GM23248 (cell line): ENCODE measurements around the gene FRMD1. TPM values are rescaled to one million over a fixed set of nuclear protein-coding genes. Genes with fewer than 3 reads are reported as not detected.

ENCODE experiments used
- DNase-seq: peaks from one replicate; pipeline ENCODE4 v3.0.0-alpha.2; 2015
- H2AFZ ChIP-seq: fragments of 200-600 bp; sonication (generic); 2 replicates; pipeline ENCODE4 v1.6.1; 2016; ENCODE audit warnings: antibody characterized with exemption
- H3F3A ChIP-seq: fragments of 200-600 bp; sonication (generic); 2 replicates; pipeline ENCODE4 v1.6.1; 2016; ENCODE audit warnings: mild to moderate bottlenecking, antibody characterized with exemption, mixed run types; ENCODE audit not compliant: insufficient read depth
- H3K27ac ChIP-seq: fragments of 200-600 bp; sonication (generic); 2 replicates; pipeline ENCODE4 v1.5.1; 2016; ENCODE audit warnings: mild to moderate bottlenecking
- H3K27me3 ChIP-seq: fragments of 200-600 bp; sonication (generic); replicated peaks from 2 replicates; pipeline ENCODE4 v1.6.1; 2016; ENCODE audit warnings: mild to moderate bottlenecking; ENCODE audit not compliant: insufficient read depth
- H3K36me3 ChIP-seq: fragments of 200-600 bp; sonication (generic); 2 replicates; pipeline ENCODE4 v1.6.1; 2016; ENCODE audit warnings: low read depth, mild to moderate bottlenecking
- H3K4me1 ChIP-seq: fragments of 200-600 bp; sonication (generic); 2 replicates; pipeline ENCODE4 v1.6.1; 2016; ENCODE audit warnings: mild to moderate bottlenecking; ENCODE audit not compliant: insufficient read depth
- H3K4me2 ChIP-seq: fragments of 200-600 bp; sonication (generic); one replicate; pipeline ENCODE4 v1.6.1; 2016; ENCODE audit warnings: mild to moderate bottlenecking; ENCODE audit not compliant: unreplicated experiment
- H3K4me3 ChIP-seq: fragments of 200-600 bp; sonication (generic); 2 replicates; pipeline ENCODE4 v1.5.1; 2016; ENCODE audit warnings: mild to moderate bottlenecking
- H3K79me2 ChIP-seq: fragments of 200-600 bp; sonication (generic); 2 replicates; pipeline ENCODE4 v1.6.1; 2016; ENCODE audit warnings: mild to moderate bottlenecking; ENCODE audit not compliant: insufficient read depth
- H3K9ac ChIP-seq: fragments of 200-600 bp; sonication (generic); 2 replicates; pipeline ENCODE4 v1.6.1; 2016; ENCODE audit warnings: mild to moderate bottlenecking
- H3K9me2 ChIP-seq: fragments of 200-600 bp; sonication (generic); 2 replicates; pipeline ENCODE4 v1.6.1; 2016; ENCODE audit warnings: mixed run types, mild to moderate bottlenecking, moderate library complexity; ENCODE audit not compliant: insufficient read depth
- H3K9me3 ChIP-seq: fragments of 200-600 bp; sonication (generic); one replicate; pipeline ENCODE4 v1.6.1; 2017; ENCODE audit warnings: low read depth
- H4K20me1 ChIP-seq: fragments of 200-600 bp; sonication (generic); 2 replicates; pipeline ENCODE4 v1.6.0; 2016; ENCODE audit not compliant: insufficient read depth
- EZH2 ChIP-seq: fragments of 200-600 bp; sonication (generic); IDR thresholded peaks from 2 replicates; pipeline ENCODE4 v1.6.1; 2018; ENCODE audit warnings: antibody characterized with exemption, mild to moderate bottlenecking; ENCODE audit not compliant: insufficient read depth, poor library complexity, severe bottlenecking
- EZH2phosphoT487 ChIP-seq: fragments of 200-600 bp; sonication (generic); IDR thresholded peaks from 2 replicates; pipeline ENCODE4 v1.6.1; 2018; ENCODE audit warnings: antibody characterized with exemption, moderate library complexity, mild to moderate bottlenecking, low read depth; ENCODE audit not compliant: insufficient read depth
- WGBS, 2 experiments: methylation state at CpG; one replicate each; pipeline ENCODE4 v1.1.6; 2015 to 2017; ENCODE audit warnings: low lambda C conversion rate in 2 of 2, low coverage in 1 of 2; ENCODE audit errors: missing lambda C conversion rate in 2 of 2; 5-methylcytosine and 5-hydroxymethylcytosine counted together
- in situ Hi-C: fragments of 300-500 bp; cut with MboI; formaldehyde crosslinking; loops from 2 replicates; pipeline ENCODE4 v1.15.0; 2020
- polyA plus RNA-seq: library from polyadenylated mRNA; unstranded; fragments of >200 nt; fragmentation: Nextera tagmentation; extraction: Ambion mirVana; gene quantifications from 2 replicates; pipeline ENCODE4 v1.2.1, GENCODE V29; 2016
- total RNA-seq: library from RNA; depleted of rRNA; stranded (reverse); fragments of >200 nt; shearing (Covaris generic); gene quantifications from 2 replicates; pipeline ENCODE4 v1.2.3, GENCODE V29; 2014

The FRMD1 gene
- total and polyA plus RNA-seq, 2 experiments from 2014 or later, result not detected

- Histone ChIP-seq H3K9me2 (no peaks in the 10 kb centered on the region), H3K79me2 (no peaks in the 10 kb centered on the region), H3K9me3 (no peaks in the 10 kb centered on the region), H3K36me3 (no peaks in the 10 kb centered on the region), H3K27ac (no peak overlapping the region), H2AFZ (no peak overlapping the region), H3K4me2 (no peak overlapping the region), H3K27me3 (0 out of 2 replicates have a peak, but pooled peaks cover 13% of the 10 kb centered on the region), H3K4me3 (no peak overlapping the region), H3K9ac (no peak overlapping the region), H3F3A (no peaks in the 10 kb centered on the region), H4K20me1 (no peaks in the 10 kb centered on the region), H3K4me1 (no peaks in the 10 kb centered on the region)
- no peak for DNase-seq
- in situ Hi-C loops, result no loop called here
- TF ChIP-seq EZH2phosphoT487 (no peak), EZH2 (no peak)
- 65 to 67% methylated on average over 20 to 24 of the region's 24 CpGs for WGBS, 2 experiments
Measured at GRCh38 chr6:168072261-168072660, 6.8 kb downstream of the FRMD1 start.

- Histone ChIP-seq H3K9me2 (no peaks in the 10 kb centered on the region), H3K27ac (no peak overlapping the region), H3K79me2 (no peaks in the 10 kb centered on the region), H3K4me3 (no peak overlapping the region), H3F3A (no peaks in the 10 kb centered on the region), H3K36me3 (no peaks in the 10 kb centered on the region), H3K9ac (no peak overlapping the region), H3K9me3 (no peaks in the 10 kb centered on the region), H4K20me1 (no peaks in the 10 kb centered on the region), H2AFZ (no peak overlapping the region), H3K4me2 (no peak overlapping the region), H3K27me3 (0 out of 2 replicates have a peak, but pooled peaks cover 13% of the 10 kb centered on the region), H3K4me1 (no peaks in the 10 kb centered on the region)
- in situ Hi-C loops, result no loop called here
- TF ChIP-seq EZH2phosphoT487 (no peak), EZH2 (no peak)
- no peak for DNase-seq
- WGBS, 2 experiments, result 57 to 58% methylated on average over 8 to 9 of the region's 9 CpGs
Measured at GRCh38 chr6:168071620-168072019, 7.4 kb downstream of the FRMD1 start.

- no peaks in the 10 kb centered on the region for H3K4me1 ChIP-seq
- in situ Hi-C loops, result no loop called here
- H3K27me3 ChIP-seq, result 0 out of 2 replicates have a peak, but pooled peaks cover 13% of the 10 kb centered on the region
- H3K27ac ChIP-seq, result no peak overlapping the region
- H3K9ac ChIP-seq, result no peak overlapping the region
- H3K4me3 ChIP-seq, result no peak overlapping the region
- no peaks in the 10 kb centered on the region for H3K9me2 ChIP-seq
- H3F3A ChIP-seq, result no peaks in the 10 kb centered on the region
- H3K9me3 ChIP-seq, result no peaks in the 10 kb centered on the region
- no peak overlapping the region for H2AFZ ChIP-seq
- H3K4me2 ChIP-seq, result no peak overlapping the region
- 58 to 60% methylated on average over 7 of the region's 7 CpGs for WGBS, 2 experiments
- no peaks in the 10 kb centered on the region for H4K20me1 ChIP-seq
- no peaks in the 10 kb centered on the region for H3K79me2 ChIP-seq
- no peak for DNase-seq
- H3K36me3 ChIP-seq, result no peaks in the 10 kb centered on the region
- TF ChIP-seq EZH2phosphoT487, result no peak
- no peak for TF ChIP-seq EZH2
Measured at GRCh38 chr6:168070804-168071203, 8.2 kb downstream of the FRMD1 start.

GRCh38 chr6:168067081-168067759, 11.8 kb downstream of the FRMD1 start:
- no peak overlapping the region for H3K9ac ChIP-seq
- in situ Hi-C loops, result no loop called here
- H4K20me1 ChIP-seq, result no peaks in the 10 kb centered on the region
- H3K27me3 ChIP-seq, result 0 out of 2 replicates have a peak, but pooled peaks cover 13% of the 10 kb centered on the region
- no peak for DNase-seq
- H3F3A ChIP-seq, result no peaks in the 10 kb centered on the region
- no peaks in the 10 kb centered on the region for H3K79me2 ChIP-seq
- TF ChIP-seq EZH2phosphoT487 (no peak), EZH2 (no peak)
- WGBS, 2 experiments, result 79 to 81% methylated on average over 18 to 24 of the region's 24 CpGs
- H3K9me3 ChIP-seq, result no peaks in the 10 kb centered on the region
- no peaks in the 10 kb centered on the region for H3K4me1 ChIP-seq
- H3K27ac ChIP-seq, result no peak overlapping the region
- H3K4me2 ChIP-seq, result no peak overlapping the region
- H3K9me2 ChIP-seq, result no peaks in the 10 kb centered on the region
- H2AFZ ChIP-seq, result no peak overlapping the region
- H3K4me3 ChIP-seq, result no peak overlapping the region
- H3K36me3 ChIP-seq, result no peaks in the 10 kb centered on the region
